Measurements from ENCODE around the gene LMX1A.

- TF ChIP-seq CTCF (conservative IDR thresholded peaks at IDR 0.05; ENCODE audit: low read depth in 2 of 2) (no peak), POLR2AphosphoS5 (IDR thresholded peaks at IDR 0.05; ENCODE audit: low read depth) (no peak), EZH2 (IDR thresholded peaks at IDR 0.05; ENCODE audit: low read depth, unreplicated experiment) (no peak), ZNF114 (CRISPR knock-in tag; IDR thresholded peaks at IDR 0.05) (no peak), EZH2phosphoT487 (IDR thresholded peaks at IDR 0.05; ENCODE audit: unreplicated experiment) (no peak), REST (IDR thresholded peaks at IDR 0.05; ENCODE audit: unreplicated experiment) (no peak)
Observed at GRCh38 chr1:165339164-165339563, 17.4 kb downstream of the LMX1A start.

All from GM23338 (cell line).